Loucy (cell line): Measurements from ENCODE around the gene MYDGF.

Source experiments
- EZH2phosphoT487 ChIP-seq: fragments of 200-600 bp; IDR thresholded peaks from 2 replicates; pipeline ENCODE4 v1.6.1; 2018; ENCODE audit warnings: antibody characterized with exemption, mild to moderate bottlenecking, moderate library complexity, borderline replicate concordance
- TF ChIP-seq, protein P1 (sequence below): fragments of 200-600 bp; sonication (generic); conservative IDR thresholded peaks from 2 replicates; pipeline ENCODE4 v1.5.1; 2014; ENCODE audit warnings: mild to moderate bottlenecking, antibody characterized with exemption, low read length

DNA sequence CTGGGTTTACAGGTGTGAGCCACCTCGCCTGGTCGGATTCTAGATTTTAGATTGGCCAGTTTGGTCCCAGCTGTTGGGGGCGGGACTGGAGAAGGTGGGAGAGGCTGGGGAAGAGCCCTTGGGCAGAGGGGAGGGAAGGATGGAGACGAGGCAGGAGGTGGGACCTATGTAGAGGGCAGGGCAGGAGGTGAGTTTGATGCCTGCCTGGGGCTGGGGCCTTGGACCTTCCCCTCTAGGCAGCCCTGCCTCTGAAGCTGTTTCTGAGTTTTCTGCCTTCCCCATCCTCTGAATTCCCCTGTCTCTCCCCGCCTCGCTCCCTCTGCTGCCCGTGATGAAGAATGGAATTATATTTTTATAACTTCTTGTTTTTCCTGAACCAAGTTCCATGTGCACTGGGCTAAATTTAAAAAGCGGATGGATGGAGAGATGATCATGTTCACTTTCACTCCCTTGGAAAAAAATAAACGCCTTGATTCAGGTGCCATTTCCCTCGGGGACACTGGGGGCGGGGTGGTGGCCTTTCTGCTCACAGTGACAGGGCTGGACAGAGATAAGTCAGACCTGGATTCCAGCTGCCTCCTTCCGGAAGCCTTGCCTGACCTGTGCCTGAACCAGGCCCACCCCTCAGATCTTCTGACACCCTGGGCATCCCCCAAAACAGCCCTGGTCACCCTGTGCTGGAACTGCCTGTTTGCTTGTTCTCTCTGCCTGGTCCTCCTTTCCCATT, 47.3 kb downstream of the MYDGF start:
- TF ChIP-seq, protein P1, sequence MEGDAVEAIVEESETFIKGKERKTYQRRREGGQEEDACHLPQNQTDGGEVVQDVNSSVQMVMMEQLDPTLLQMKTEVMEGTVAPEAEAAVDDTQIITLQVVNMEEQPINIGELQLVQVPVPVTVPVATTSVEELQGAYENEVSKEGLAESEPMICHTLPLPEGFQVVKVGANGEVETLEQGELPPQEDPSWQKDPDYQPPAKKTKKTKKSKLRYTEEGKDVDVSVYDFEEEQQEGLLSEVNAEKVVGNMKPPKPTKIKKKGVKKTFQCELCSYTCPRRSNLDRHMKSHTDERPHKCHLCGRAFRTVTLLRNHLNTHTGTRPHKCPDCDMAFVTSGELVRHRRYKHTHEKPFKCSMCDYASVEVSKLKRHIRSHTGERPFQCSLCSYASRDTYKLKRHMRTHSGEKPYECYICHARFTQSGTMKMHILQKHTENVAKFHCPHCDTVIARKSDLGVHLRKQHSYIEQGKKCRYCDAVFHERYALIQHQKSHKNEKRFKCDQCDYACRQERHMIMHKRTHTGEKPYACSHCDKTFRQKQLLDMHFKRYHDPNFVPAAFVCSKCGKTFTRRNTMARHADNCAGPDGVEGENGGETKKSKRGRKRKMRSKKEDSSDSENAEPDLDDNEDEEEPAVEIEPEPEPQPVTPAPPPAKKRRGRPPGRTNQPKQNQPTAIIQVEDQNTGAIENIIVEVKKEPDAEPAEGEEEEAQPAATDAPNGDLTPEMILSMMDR: no peak
- no peak for TF ChIP-seq EZH2phosphoT487
